ENCODE data around the gene TEX11. TPM values are rescaled to one million over a fixed set of nuclear protein-coding genes. Genes with fewer than 3 reads are reported as not detected.

The TEX11 gene
- total RNA-seq, 4 donors from 2014 or later, result not detected

DNA sequence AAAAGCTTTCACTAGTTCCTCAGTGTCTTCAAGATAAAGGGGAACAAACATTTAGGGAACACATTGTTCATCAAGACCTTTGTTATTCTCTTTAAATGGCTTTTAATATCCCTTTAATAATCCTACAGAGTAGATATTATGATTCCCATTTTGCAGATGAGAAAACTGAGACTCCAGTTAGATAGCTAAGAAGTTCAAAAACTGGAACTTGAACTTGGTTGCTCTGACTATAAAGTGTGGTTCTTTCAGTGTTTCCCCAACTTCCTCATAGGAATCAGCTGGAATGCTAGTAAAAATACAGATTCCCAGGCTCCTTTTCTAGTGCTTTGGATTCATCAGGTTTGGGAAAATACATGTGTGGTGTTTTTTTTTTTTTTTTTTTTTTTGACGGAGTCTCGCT is 426.2 kb downstream of the TEX11 start:
- H3K36me3 ChIP-seq, result no peaks in the 10 kb centered on the region
- H3K27me3 ChIP-seq, result no peaks in the 10 kb centered on the region
- TF ChIP-seq POLR2A (IDR thresholded peaks at IDR 0.05), result no peak
- no peak for TF ChIP-seq CTCF (IDR thresholded peaks at IDR 0.05)
- H3K27ac ChIP-seq, result no peak overlapping the region
- H3K4me3 ChIP-seq, result no peak overlapping the region
- no peak for DNase-seq
- intact Hi-C loops (cut with DNase I), result no loop called here
- 83% methylated on average over 1 of the region's 2 CpGs; no CpG with 5 or more reads in 1 of the 2 donors for WGBS, 2 donors
- peaks cover 19 to 96% (median 23%) of the 10 kb centered on the region in 3 donors for H3K4me1 ChIP-seq
- H3K9me3 ChIP-seq, result no peaks in the 10 kb centered on the region

DNA sequence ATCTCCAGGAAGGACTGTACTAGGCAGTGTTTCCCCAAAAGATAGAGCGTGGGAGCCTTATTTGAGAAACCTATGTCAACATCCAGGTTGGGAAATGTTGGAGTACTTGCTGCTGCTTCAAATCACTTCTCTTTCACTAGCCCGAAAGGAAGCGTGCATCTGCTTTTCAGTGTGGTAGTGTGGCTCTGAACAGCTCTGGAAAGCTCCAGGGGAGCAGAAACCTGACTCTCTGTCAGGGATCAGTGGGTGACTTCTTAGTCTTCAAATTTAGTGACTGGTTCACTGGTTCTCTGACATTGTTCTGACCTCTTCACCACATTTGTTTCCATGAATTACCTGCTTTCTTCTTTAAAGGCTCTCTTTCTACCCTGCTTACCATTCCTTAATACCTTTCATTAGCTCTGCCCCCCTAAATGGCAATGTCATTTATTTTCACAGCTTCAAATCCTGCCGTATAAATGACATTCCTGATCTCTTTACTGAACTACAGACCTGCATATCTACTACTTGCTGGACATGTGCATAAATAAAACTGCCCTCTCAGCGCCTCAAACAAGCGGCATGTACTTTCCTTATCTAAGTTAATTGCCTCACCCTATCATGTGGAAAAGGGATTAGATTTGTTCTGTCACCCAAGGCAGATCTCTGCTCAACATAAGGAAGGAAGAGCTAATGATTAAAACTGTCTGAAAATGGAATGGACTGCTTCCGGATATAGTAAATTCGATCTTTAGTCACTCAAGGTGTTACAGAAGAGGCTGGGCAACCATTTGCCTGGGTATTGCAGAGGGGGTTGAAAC is 426.8 kb downstream of the TEX11 start:
- peak overlapping the region; percentile 19 to 86 (median 78) for H3K27ac ChIP-seq
- H3K4me1 ChIP-seq, result peaks cover 19 to 96% (median 23%) of the 10 kb centered on the region in 3 donors
- TF ChIP-seq POLR2A (IDR thresholded peaks at IDR 0.05), result no peak
- TF ChIP-seq CTCF (IDR thresholded peaks at IDR 0.05), result no peak
- intact Hi-C loops (cut with DNase I), result no loop called here
- DNase-seq, result no peak
- no peaks in the 10 kb centered on the region for H3K9me3 ChIP-seq
- H3K4me3 ChIP-seq, result no peak overlapping the region
- 67 to 69% methylated on average over 6 to 8 of the region's 8 CpGs for WGBS, 2 donors
- H3K36me3 ChIP-seq, result no peaks in the 10 kb centered on the region
- no peaks in the 10 kb centered on the region for H3K27me3 ChIP-seq

DNA sequence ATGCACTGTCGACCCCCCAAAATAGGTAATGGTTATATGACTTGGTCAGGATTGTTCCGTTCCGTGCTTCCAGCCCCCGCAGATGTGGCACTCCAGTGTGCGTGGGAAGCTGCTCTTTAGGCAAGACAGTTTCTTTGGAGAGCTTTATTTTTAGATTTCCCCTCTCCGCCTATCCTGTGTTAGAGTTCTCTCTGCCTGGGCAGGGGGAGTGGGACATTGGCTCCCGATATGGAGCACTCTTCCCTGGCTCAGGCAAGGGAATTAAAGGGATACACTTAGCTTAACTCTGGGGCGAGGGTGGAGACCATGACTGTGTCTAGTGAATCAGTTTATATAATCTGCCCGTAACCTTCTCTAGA is 427.9 kb downstream of the TEX11 start:
- no peaks in the 10 kb centered on the region for H3K27me3 ChIP-seq
- H3K27ac ChIP-seq, result peak overlapping the region; percentile 19 to 86 (median 78)
- peak overlapping the region in 1 of 4 donors; percentile 13 for H3K4me3 ChIP-seq
- H3K36me3 ChIP-seq, result no peaks in the 10 kb centered on the region
- DNase-seq, result no peak
- H3K9me3 ChIP-seq, result no peaks in the 10 kb centered on the region
- H3K4me1 ChIP-seq, result peaks cover 19 to 96% (median 23%) of the 10 kb centered on the region in 3 donors
- 50 to 75% methylated on average over 1 to 5 of the region's 9 CpGs for WGBS, 2 donors
- intact Hi-C loops (cut with DNase I), result no loop called here
- TF ChIP-seq CTCF (IDR thresholded peaks at IDR 0.05), result no peak
- TF ChIP-seq POLR2A (IDR thresholded peaks at IDR 0.05), result no peak

DNA sequence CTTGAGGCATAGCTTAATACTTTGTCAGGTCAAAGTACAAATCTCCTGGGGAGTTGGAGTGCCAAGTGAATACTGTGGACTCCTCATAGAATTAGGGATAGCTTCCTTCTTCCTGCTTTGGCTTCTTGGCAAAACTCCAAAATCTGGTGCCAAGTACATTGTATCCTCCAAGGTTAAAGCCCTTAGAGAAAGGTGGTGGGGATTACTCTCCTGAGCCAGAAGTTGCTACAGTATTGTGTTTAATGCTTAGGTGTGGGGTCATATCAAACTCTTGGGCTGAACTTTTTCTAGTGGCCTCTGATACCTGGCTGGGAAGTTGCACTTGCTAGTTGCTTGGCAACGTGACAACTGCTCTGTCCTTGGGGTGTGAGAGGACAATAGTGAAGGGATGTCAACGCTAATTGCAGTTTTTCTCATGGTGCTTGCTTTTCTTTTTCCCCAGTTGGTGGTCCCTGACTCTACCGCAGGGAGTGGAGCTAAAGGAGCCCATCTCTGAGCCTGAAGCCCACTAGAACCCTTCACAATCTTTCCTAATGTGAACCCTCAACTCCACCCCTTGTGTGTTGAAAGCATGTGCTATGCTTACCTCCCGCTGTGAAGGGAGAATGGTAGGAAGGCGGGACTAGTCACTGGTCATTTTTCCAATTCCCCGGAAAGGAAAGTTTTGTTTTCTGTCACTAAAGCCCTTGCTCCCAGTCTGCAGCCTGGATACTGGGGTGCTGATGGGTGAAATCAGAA is 428.4 kb downstream of the TEX11 start:
- Histone ChIP-seq H3K4me1 (peaks cover 19 to 90% (median 23%) of the 10 kb centered on the region in 3 donors), H3K27ac (peak overlapping the region; percentile 73 to 86 (median 78)), H3K9me3 (no peaks in the 10 kb centered on the region), H3K36me3 (no peaks in the 10 kb centered on the region), H3K4me3 (peak overlapping the region in 1 of 4 donors; percentile 13), H3K27me3 (no peaks in the 10 kb centered on the region)
- intact Hi-C loops (cut with DNase I), result no loop called here
- DNase-seq, result no peak
- 43 to 58% methylated on average over 5 to 6 of the region's 6 CpGs for WGBS, 2 donors
- TF ChIP-seq CTCF (IDR thresholded peaks at IDR 0.05) (no peak), POLR2A (IDR thresholded peaks at IDR 0.05) (no peak)

All from esophagus squamous epithelium (tissue), 5 donors.